CD4-positive, alpha-beta T cell (primary cell): ENCODE results near the gene MSI2. TPM values are rescaled to one million over a fixed set of nuclear protein-coding genes. Genes with fewer than 3 reads are reported as not detected.

Experiments used
- ATAC-seq: fragments of 200-7000 bp; cut with Tn5 transposase; one replicate; pipeline ENCODE4 v1.10.0; 2022; ENCODE audit warnings: mild to moderate bottlenecking; ENCODE audit not compliant: poor library complexity
- CTCF ChIA-PET: fragments of 350-600 bp; sonication (Branson Sonifier 250); formaldehyde crosslinking; loops from one replicate; lab custom pipeline; 2021; ENCODE audit warnings: antibody characterized with exemption, inconsistent platforms; lab: Charles Lee
- POLR2A ChIA-PET: fragments of 350-600 bp; sonication (Branson Sonifier 250); formaldehyde crosslinking; loops from one replicate; lab custom pipeline; 2021; ENCODE audit warnings: antibody characterized with exemption, inconsistent platforms; lab: Charles Lee
- DNase-seq, 14 experiments: peaks; one replicate each; pipeline ENCODE4 v3.0.0-alpha.2; 2013 to 2020; ENCODE audit warnings: mixed read lengths in 2 of 14
- H3K27ac ChIP-seq, 2 donors: one replicate each; pipeline versions ENCODE4 v1.5.1 to v1.7.0; 2013; ENCODE audit warnings: low read length in 2 of 2, low read depth in 1 of 2, mild to moderate bottlenecking in 1 of 2
- H3K27me3 ChIP-seq, 2 experiments: 1 replicate in 1 of 2; 2 replicates in 1 of 2; pipeline versions ENCODE4 v1.6.1 to v1.7.0; 2013; ENCODE audit warnings: low read length in 2 of 2, control low read depth in 1 of 2, mild to moderate bottlenecking in 1 of 2, moderate library complexity in 1 of 2; ENCODE audit not compliant: insufficient read depth in 2 of 2, control insufficient read depth in 1 of 2
- H3K36me3 ChIP-seq: one replicate; pipeline ENCODE4 v1.6.1; 2013; ENCODE audit warnings: low read length, control low read depth; ENCODE audit not compliant: insufficient read depth
- H3K4me1 ChIP-seq: one replicate; pipeline ENCODE4 v1.6.1; 2013; ENCODE audit warnings: low read length, control low read depth; ENCODE audit not compliant: insufficient read depth
- H3K4me3 ChIP-seq: one replicate; pipeline ENCODE4 v1.5.1; 2013; ENCODE audit warnings: mild to moderate bottlenecking, low read length, moderate library complexity
- H3K9me3 ChIP-seq, 2 experiments: 1 replicate in 1 of 2; 2 replicates in 1 of 2; pipeline versions ENCODE4 v1.6.1 to v1.7.0; 2013; ENCODE audit warnings: low read length in 2 of 2, mild to moderate bottlenecking in 2 of 2, control low read depth in 1 of 2, moderate library complexity in 1 of 2; ENCODE audit not compliant: control insufficient read depth in 1 of 2, insufficient read depth in 1 of 2
- H3K27ac Mint-ChIP-seq: one replicate; pipeline ENCODE4 v1.8.0; 2020; ENCODE audit warnings: mixed read lengths
- H3K27me3 Mint-ChIP-seq: one replicate; pipeline ENCODE4 v1.8.0; 2021; ENCODE audit warnings: mixed read lengths
- H3K36me3 Mint-ChIP-seq: one replicate; pipeline ENCODE4 v1.8.0; 2021; ENCODE audit warnings: low read depth, mixed read lengths
- H3K4me1 Mint-ChIP-seq: one replicate; pipeline ENCODE4 v1.8.0; 2021; ENCODE audit warnings: low read depth, mixed read lengths
- H3K4me3 Mint-ChIP-seq: one replicate; pipeline ENCODE4 v1.8.0; 2020; ENCODE audit warnings: mild to moderate bottlenecking, mixed read lengths
- H3K9me3 Mint-ChIP-seq: one replicate; pipeline ENCODE4 v1.8.0; 2020; ENCODE audit warnings: mixed read lengths
- CTCF ChIP-seq: fragments of 200-600 bp; IDR thresholded peaks from one replicate; pipeline ENCODE4 v1.8.0; 2022; ENCODE audit warnings: antibody characterized with exemption, mild to moderate bottlenecking
- intact Hi-C, 2 experiments: fragments of 100-400 bp; cut with DNase I in 1 of 2; cut with micrococcal nuclease in 1 of 2; formaldehyde crosslinking; loops; one replicate each; pipeline versions ENCODE4 v1.15.1 to v1.9.0; 2023 to 2025; cut with DNase I, micrococcal nuclease
- total RNA-seq, 174 experiments: library from RNA in 2 of 174; stranded (reverse) in 2 of 174; gene quantifications; one replicate each; pipeline ENCODE4 v1.2.3 and lab custom pipeline; 2021 to 2026

Gene MSI2
- total RNA-seq, 2 experiments from 2014 or later, result 129 to 132 TPM

- Mint-ChIP-seq H3K27ac (peak overlapping the region; percentile 63), H3K9me3 (no peaks in the 10 kb centered on the region), H3K36me3 (no peaks in the 10 kb centered on the region), H3K27me3 (no peaks in the 10 kb centered on the region), H3K4me3 (no peak overlapping the region), H3K4me1 (peaks cover 76% of the 10 kb centered on the region)
- no peak for ATAC-seq
- H3K4me3 ChIP-seq, result no peak overlapping the region
- H3K27ac ChIP-seq, result no peak overlapping the region
- intact Hi-C loops, result no loop called here
- H3K9me3 ChIP-seq, result no peaks in the 10 kb centered on the region
- H3K36me3 ChIP-seq, result no peaks in the 10 kb centered on the region
- H3K27me3 ChIP-seq, result no peaks in the 10 kb centered on the region
- no peak for DNase-seq
- no peak for TF ChIP-seq CTCF
- H3K4me1 ChIP-seq, result peaks cover 40% of the 10 kb centered on the region
- ChIA-PET POLR2A (no interaction called here), CTCF (no interaction called here)
Measured at GRCh38 chr17:57438066-57438731, 181.9 kb downstream of the MSI2 start.

GRCh38 chr17:57439651-57440050 lies 183.3 kb downstream of the MSI2 start:
- DNase-seq, result no peak
- Mint-ChIP-seq H3K27me3 (no peaks in the 10 kb centered on the region), H3K4me1 (peaks cover 80% of the 10 kb centered on the region)

More at GRCh38 chr17:57439651-57440050, 183.3 kb downstream of the MSI2 start:
- H3K27me3 ChIP-seq, result no peaks in the 10 kb centered on the region
- ChIA-PET POLR2A (interaction anchor here (1.1 to 1.3 kb wide), 2 partner anchors 8 to 11 kb away, joined by 3 read pairs; no protein-coding TSS in a partner anchor), CTCF (interaction anchor here (3.1 kb wide), 1 partner anchor 196 kb away, joined by 20 read pairs; no protein-coding TSS in a partner anchor)
- Mint-ChIP-seq H3K9me3 (no peaks in the 10 kb centered on the region), H3K4me3 (peak overlapping the region; percentile 40), H3K27ac (peak overlapping the region; percentile 87), H3K36me3 (no peaks in the 10 kb centered on the region)
- no peak for TF ChIP-seq CTCF
- no peak overlapping the region for H3K4me3 ChIP-seq
- H3K9me3 ChIP-seq, result no peaks in the 10 kb centered on the region
- H3K36me3 ChIP-seq, result no peaks in the 10 kb centered on the region
- ATAC-seq, result no peak
- H3K4me1 ChIP-seq, result peaks cover 52% of the 10 kb centered on the region
- intact Hi-C loops, result loop anchor here (5.0 to 10.0 kb wide), 4 partner anchors 55 to 197 kb away; partner anchors contain the start of gene MSI2 (in 1 of the 2)
- no peak overlapping the region for H3K27ac ChIP-seq
